Dendritic cell treated with granulocyte-macrophage colony-stimulating factor and Interleukin-4, amounts not matched to agents 40 ng/mL and 50 ng/mL, for 4 days (primary cell): Measurements from ENCODE around the gene EXOSC6.
"Not testable (repeated sequence)": the region's sequence is repeated elsewhere in the genome, so short reads cannot be mapped to it uniquely, and the experiment has no call there.

Experiments used
- H3K27ac Mint-ChIP-seq: one replicate; pipeline ENCODE4 v1.8.0; 2022; ENCODE audit warnings: mild to moderate bottlenecking, mixed read lengths
- H3K27me3 Mint-ChIP-seq: one replicate; pipeline ENCODE4 v1.8.0; 2022; ENCODE audit warnings: mild to moderate bottlenecking, mixed read lengths
- H3K36me3 Mint-ChIP-seq: one replicate; pipeline ENCODE4 v1.8.0; 2022; ENCODE audit warnings: low read depth, mixed read lengths
- H3K4me1 Mint-ChIP-seq: one replicate; pipeline ENCODE4 v1.8.0; 2022; ENCODE audit warnings: low read depth, mixed read lengths
- H3K4me3 Mint-ChIP-seq: one replicate; pipeline ENCODE4 v1.8.0; 2022; ENCODE audit warnings: mild to moderate bottlenecking, moderate library complexity, mixed read lengths
- H3K9me3 Mint-ChIP-seq: one replicate; pipeline ENCODE4 v1.8.0; 2022; ENCODE audit warnings: mixed read lengths
- intact Hi-C: fragments of 100-400 bp; cut with micrococcal nuclease; formaldehyde crosslinking; loops from one replicate; pipeline ENCODE4 v1.15.0; 2022

EXOSC6 gene

GRCh38 chr16:70199170-70199569 is 52.6 kb downstream of the EXOSC6 start:
- H3K4me3 Mint-ChIP-seq, H3K9me3 Mint-ChIP-seq, H3K36me3 Mint-ChIP-seq, H3K27ac Mint-ChIP-seq, intact Hi-C loops, H3K4me1 Mint-ChIP-seq: not testable (repeated sequence)
- peaks cover 12% of the 10 kb centered on the region for H3K27me3 Mint-ChIP-seq

- H3K27ac Mint-ChIP-seq, intact Hi-C loops, H3K9me3 Mint-ChIP-seq, H3K4me1 Mint-ChIP-seq, H3K36me3 Mint-ChIP-seq, H3K4me3 Mint-ChIP-seq: not testable (repeated sequence)
- peaks cover 12% of the 10 kb centered on the region for H3K27me3 Mint-ChIP-seq
These were observed 53.1 kb downstream of the EXOSC6 start for GRCh38 chr16:70198666-70199065.

GRCh38 chr16:70198230-70198629 is 53.5 kb downstream of the EXOSC6 start:
- H3K36me3 Mint-ChIP-seq, H3K4me1 Mint-ChIP-seq, H3K9me3 Mint-ChIP-seq, intact Hi-C loops, H3K27ac Mint-ChIP-seq, H3K4me3 Mint-ChIP-seq: not testable (repeated sequence)
- H3K27me3 Mint-ChIP-seq: peaks cover 12% of the 10 kb centered on the region

GRCh38 chr16:70197611-70198010 is 54.1 kb downstream of the EXOSC6 start:
- H3K36me3 Mint-ChIP-seq, intact Hi-C loops, H3K9me3 Mint-ChIP-seq, H3K4me3 Mint-ChIP-seq, H3K27ac Mint-ChIP-seq, H3K4me1 Mint-ChIP-seq: not testable (repeated sequence)
- peaks cover 12% of the 10 kb centered on the region for H3K27me3 Mint-ChIP-seq
